ENCODE measurements around the gene NCAM1. TPM values are rescaled to one million over a fixed set of nuclear protein-coding genes. Genes with fewer than 3 reads are reported as not detected.

Gene NCAM1
- total RNA-seq, 2 experiments from 2014 or later = 0.48 to 0.78 TPM

GRCh38 chr11:113119074-113119473, 157.9 kb downstream of the NCAM1 start:
- no peak overlapping the region for H3K27ac Mint-ChIP-seq
- ChIA-PET CTCF (no interaction called here), POLR2A (no interaction called here)
- H3K9me3 Mint-ChIP-seq = no peaks in the 10 kb centered on the region
- no peak overlapping the region for H3K4me3 Mint-ChIP-seq
- H3K27me3 Mint-ChIP-seq = peaks cover 18% of the 10 kb centered on the region
- H3K36me3 Mint-ChIP-seq (ENCODE audit: low read depth) = no peaks in the 10 kb centered on the region
- H3K4me1 Mint-ChIP-seq = no peaks in the 10 kb centered on the region
- DNase-seq = no peak

GRCh38 chr11:113119966-113120736, 158.9 kb downstream of the NCAM1 start:
- H3K9me3 Mint-ChIP-seq = no peaks in the 10 kb centered on the region
- CTCF ChIA-PET = interaction anchor here (0.6 kb wide), 1 partner anchor 241 kb away, joined by 3 read pairs; no protein-coding TSS in a partner anchor
- POLR2A ChIA-PET = no interaction called here

GRCh38 chr11:113121746-113122145, 160.5 kb downstream of the NCAM1 start:
- Mint-ChIP-seq H3K9me3 (no peaks in the 10 kb centered on the region), H3K27ac (no peak overlapping the region), H3K36me3 (ENCODE audit: low read depth) (no peaks in the 10 kb centered on the region), H3K4me1 (no peaks in the 10 kb centered on the region), H3K27me3 (peaks cover 18% of the 10 kb centered on the region), H3K4me3 (no peak overlapping the region)
- DNase-seq = no peak
- CTCF ChIA-PET = no interaction called here
- POLR2A ChIA-PET = no interaction called here

More at GRCh38 chr11:113119966-113120736, 158.9 kb downstream of the NCAM1 start:
- Mint-ChIP-seq H3K4me1 (no peaks in the 10 kb centered on the region), H3K27me3 (peaks cover 18% of the 10 kb centered on the region), H3K4me3 (no peak overlapping the region), H3K27ac (no peak overlapping the region), H3K36me3 (ENCODE audit: low read depth) (no peaks in the 10 kb centered on the region)
- DNase-seq = no peak

GRCh38 chr11:113124006-113124405, 162.8 kb downstream of the NCAM1 start:
- no peak overlapping the region for H3K4me3 Mint-ChIP-seq
- H3K27me3 Mint-ChIP-seq = peaks cover 12% of the 10 kb centered on the region
- H3K4me1 Mint-ChIP-seq = no peaks in the 10 kb centered on the region
- H3K27ac Mint-ChIP-seq = no peak overlapping the region
- ChIA-PET POLR2A (no interaction called here), CTCF (no interaction called here)
- no peaks in the 10 kb centered on the region for H3K36me3 Mint-ChIP-seq (ENCODE audit: low read depth)
- no peak for DNase-seq
- H3K9me3 Mint-ChIP-seq = no peaks in the 10 kb centered on the region

- no peak overlapping the region for H3K4me3 Mint-ChIP-seq
- H3K36me3 Mint-ChIP-seq (ENCODE audit: low read depth) = no peaks in the 10 kb centered on the region
- H3K9me3 Mint-ChIP-seq = no peaks in the 10 kb centered on the region
- DNase-seq = no peak
- POLR2A ChIA-PET = no interaction called here
- no peak overlapping the region for H3K27ac Mint-ChIP-seq
- H3K27me3 Mint-ChIP-seq = peaks cover 11% of the 10 kb centered on the region
- CTCF ChIA-PET = no interaction called here
- H3K4me1 Mint-ChIP-seq = no peaks in the 10 kb centered on the region
Observed at GRCh38 chr11:113124578-113124977, 163.4 kb downstream of the NCAM1 start.

- Mint-ChIP-seq H3K4me1 (no peaks in the 10 kb centered on the region), H3K4me3 (no peak overlapping the region), H3K9me3 (no peaks in the 10 kb centered on the region), H3K27ac (no peak overlapping the region), H3K36me3 (ENCODE audit: low read depth) (no peaks in the 10 kb centered on the region), H3K27me3 (no peaks in the 10 kb centered on the region)
- ChIA-PET CTCF (no interaction called here), POLR2A (no interaction called here)
- DNase-seq = no peak
Observed at GRCh38 chr11:113129261-113129992, 168.2 kb downstream of the NCAM1 start.

- H3K4me1 Mint-ChIP-seq = no peaks in the 10 kb centered on the region
- H3K4me3 Mint-ChIP-seq = no peak overlapping the region
- POLR2A ChIA-PET = no interaction called here
- CTCF ChIA-PET = no interaction called here
- H3K27me3 Mint-ChIP-seq = peaks cover 5% of the 10 kb centered on the region
- H3K36me3 Mint-ChIP-seq (ENCODE audit: low read depth) = no peaks in the 10 kb centered on the region
- H3K27ac Mint-ChIP-seq = no peak overlapping the region
- no peaks in the 10 kb centered on the region for H3K9me3 Mint-ChIP-seq
- DNase-seq = no peak
Observed at GRCh38 chr11:113131036-113131775, 170.0 kb downstream of the NCAM1 start.

- ChIA-PET POLR2A (no interaction called here), CTCF (no interaction called here)
- Mint-ChIP-seq H3K36me3 (ENCODE audit: low read depth) (no peaks in the 10 kb centered on the region), H3K4me3 (no peak overlapping the region), H3K9me3 (no peaks in the 10 kb centered on the region), H3K27me3 (peaks cover 17% of the 10 kb centered on the region), H3K27ac (no peak overlapping the region), H3K4me1 (no peaks in the 10 kb centered on the region)
- DNase-seq = no peak
Observed at GRCh38 chr11:113133071-113133470, 171.9 kb downstream of the NCAM1 start.

- no peaks in the 10 kb centered on the region for H3K36me3 Mint-ChIP-seq (ENCODE audit: low read depth)
- H3K4me3 Mint-ChIP-seq = no peak overlapping the region
- H3K27me3 Mint-ChIP-seq = peaks cover 25% of the 10 kb centered on the region
- ChIA-PET POLR2A (no interaction called here), CTCF (no interaction called here)
- no peak for DNase-seq
- no peaks in the 10 kb centered on the region for H3K4me1 Mint-ChIP-seq
- H3K9me3 Mint-ChIP-seq = no peaks in the 10 kb centered on the region
- no peak overlapping the region for H3K27ac Mint-ChIP-seq
Observed at GRCh38 chr11:113134626-113135025, 173.4 kb downstream of the NCAM1 start.

GRCh38 chr11:113137713-113138529, 176.7 kb downstream of the NCAM1 start:
- CTCF ChIA-PET = no interaction called here
- no peaks in the 10 kb centered on the region for H3K9me3 Mint-ChIP-seq

GRCh38 chr11:113138731-113139130, 177.5 kb downstream of the NCAM1 start:
- H3K9me3 Mint-ChIP-seq = no peaks in the 10 kb centered on the region
- H3K27ac Mint-ChIP-seq = no peak overlapping the region
- H3K4me3 Mint-ChIP-seq = no peak overlapping the region
- peaks cover 29% of the 10 kb centered on the region for H3K27me3 Mint-ChIP-seq
- CTCF ChIA-PET = no interaction called here
- DNase-seq = no peak
- no peaks in the 10 kb centered on the region for H3K4me1 Mint-ChIP-seq
- H3K36me3 Mint-ChIP-seq (ENCODE audit: low read depth) = no peaks in the 10 kb centered on the region
- POLR2A ChIA-PET = no interaction called here

More at GRCh38 chr11:113137713-113138529, 176.7 kb downstream of the NCAM1 start:
- no peaks in the 10 kb centered on the region for H3K36me3 Mint-ChIP-seq (ENCODE audit: low read depth)
- H3K27ac Mint-ChIP-seq = no peak overlapping the region
- H3K4me1 Mint-ChIP-seq = no peaks in the 10 kb centered on the region
- no peak for DNase-seq
- H3K27me3 Mint-ChIP-seq = peaks cover 26% of the 10 kb centered on the region
- POLR2A ChIA-PET = no interaction called here
- H3K4me3 Mint-ChIP-seq = no peak overlapping the region

- ChIA-PET CTCF (no interaction called here), POLR2A (no interaction called here)
- Mint-ChIP-seq H3K27me3 (peaks cover 26% of the 10 kb centered on the region), H3K4me1 (no peaks in the 10 kb centered on the region), H3K9me3 (no peaks in the 10 kb centered on the region), H3K4me3 (no peak overlapping the region), H3K27ac (no peak overlapping the region), H3K36me3 (ENCODE audit: low read depth) (no peaks in the 10 kb centered on the region)
- DNase-seq = no peak
Observed at GRCh38 chr11:113141010-113141409, 179.8 kb downstream of the NCAM1 start.

GRCh38 chr11:113142508-113142907, 181.3 kb downstream of the NCAM1 start:
- CTCF ChIA-PET = no interaction called here
- no peak for DNase-seq
- POLR2A ChIA-PET = no interaction called here
- H3K4me1 Mint-ChIP-seq = no peaks in the 10 kb centered on the region
- H3K27me3 Mint-ChIP-seq = peaks cover 20% of the 10 kb centered on the region
- no peak overlapping the region for H3K4me3 Mint-ChIP-seq
- H3K36me3 Mint-ChIP-seq (ENCODE audit: low read depth) = no peaks in the 10 kb centered on the region
- H3K27ac Mint-ChIP-seq = no peak overlapping the region
- H3K9me3 Mint-ChIP-seq = no peaks in the 10 kb centered on the region
